Fibroblast of skin of back (primary cell): ENCODE data around the gene MOGAT2. TPM values are rescaled to one million over a fixed set of nuclear protein-coding genes. Genes with fewer than 3 reads are reported as not detected.
"Not testable (repeated sequence)": the region's sequence is repeated elsewhere in the genome, so short reads cannot be mapped to it uniquely, and the experiment has no call there.

Experiments used
- DNase-seq: peaks from one replicate; pipeline ENCODE4 v3.0.0-alpha.2; 2013
- polyA plus RNA-seq, 2 experiments: library from polyadenylated mRNA; unstranded; fragments of 120-200 nt; gene quantifications; one replicate each; pipeline ENCODE4 v1.2.1, GENCODE V29; 2013; ENCODE audit not compliant: insufficient read length in 2 of 2

Gene MOGAT2
- polyA plus RNA-seq (2013, experiment 1 of 2; ENCODE audit: insufficient read length), result not detected
- not detected for polyA plus RNA-seq (2013, experiment 2 of 2; ENCODE audit: insufficient read length)

DNA sequence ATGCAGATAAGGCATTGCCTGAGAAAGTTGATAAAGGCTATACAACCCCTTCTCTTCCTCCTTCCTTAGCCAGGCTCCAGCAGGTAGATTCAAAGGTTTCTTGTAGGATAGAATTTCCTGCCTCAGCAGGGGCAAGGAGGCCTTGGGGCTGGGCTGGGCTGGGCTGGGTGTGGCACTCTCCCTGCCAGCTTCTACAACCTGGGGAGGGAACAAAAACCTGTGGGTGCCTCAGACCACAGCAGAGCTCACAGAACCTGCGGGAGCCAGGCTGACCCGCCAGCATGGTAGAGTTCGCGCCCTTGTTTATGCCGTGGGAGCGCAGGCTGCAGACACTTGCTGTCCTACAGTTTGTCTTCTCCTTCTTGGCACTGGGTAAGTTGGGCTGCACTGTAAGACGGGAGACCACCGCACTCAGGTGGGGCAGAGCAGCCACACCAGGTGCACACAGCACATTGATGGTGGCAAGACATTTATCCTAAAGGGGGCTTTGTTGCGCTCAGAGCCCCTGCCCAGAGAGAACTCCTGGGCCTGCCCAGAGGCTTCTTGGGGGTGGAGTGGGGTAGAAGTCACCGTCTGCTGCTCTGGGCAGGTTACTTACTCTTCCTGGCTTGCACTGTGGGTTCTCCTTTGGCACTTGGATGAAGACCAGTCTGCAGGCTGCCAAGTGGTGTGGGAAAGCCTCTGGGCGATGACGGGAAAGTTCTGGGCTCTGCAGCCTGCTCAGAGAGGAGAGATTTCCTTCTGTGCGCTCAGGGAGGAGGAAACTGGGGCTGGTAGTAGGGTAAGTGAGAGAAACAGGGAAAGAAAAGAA is at the start of gene MOGAT2:
Gene MOGAT2, plus strand, starts transcription at position 231 of the 811 bp plus-strand sequence. Its CDS starts 51 bp downstream, at position 282.
- DNase-seq, result no peak

DNA sequence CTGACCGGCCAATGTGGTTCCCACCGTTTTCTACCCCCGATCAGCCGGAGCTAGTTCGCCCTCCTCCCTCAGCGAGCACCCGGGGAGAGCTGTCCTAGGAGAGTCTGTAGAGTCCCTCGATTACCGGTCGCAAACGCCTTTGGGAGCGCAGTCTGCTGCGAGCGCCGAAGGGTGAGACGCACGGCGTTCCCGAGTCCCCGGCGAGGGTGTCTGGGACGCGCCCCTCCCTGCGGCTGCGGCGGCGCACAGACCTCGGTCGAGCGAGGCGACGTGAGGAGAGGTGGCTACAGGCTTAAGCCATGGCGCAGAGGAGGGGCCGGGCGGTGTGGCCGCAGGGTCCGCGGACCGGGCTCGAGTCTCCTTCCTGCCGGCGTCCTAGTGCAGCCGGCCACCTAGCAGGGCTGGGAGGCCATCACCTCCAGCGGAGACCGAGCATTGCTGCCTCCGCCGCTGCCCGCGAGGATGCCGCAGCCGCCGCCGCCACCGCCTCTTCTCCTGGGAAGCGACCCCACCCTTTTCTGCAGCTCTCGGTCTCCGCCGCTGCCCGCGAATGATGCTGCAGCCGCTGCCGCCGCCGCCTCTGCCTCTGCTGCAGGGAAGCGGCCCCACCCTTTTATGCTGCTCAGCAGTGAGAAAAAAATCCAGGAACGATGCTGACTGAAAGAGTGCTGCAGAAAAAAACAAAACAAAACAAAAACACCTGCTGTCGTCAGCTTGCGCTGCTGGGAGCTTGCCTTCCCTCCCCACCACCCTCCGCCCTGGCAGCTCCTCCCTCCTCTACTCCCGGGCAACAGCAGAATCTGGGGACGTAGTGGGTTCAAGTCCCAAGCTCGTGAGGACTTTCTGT is 49.0 kb upstream of the MOGAT2 start, which contains the start of gene MAP6:
Gene MAP6, minus strand, starts transcription at position 588 of the 847 bp plus-strand sequence. CDS start 669 bp downstream, outside the sequence.
- peak; percentile 32 for DNase-seq

DNA sequence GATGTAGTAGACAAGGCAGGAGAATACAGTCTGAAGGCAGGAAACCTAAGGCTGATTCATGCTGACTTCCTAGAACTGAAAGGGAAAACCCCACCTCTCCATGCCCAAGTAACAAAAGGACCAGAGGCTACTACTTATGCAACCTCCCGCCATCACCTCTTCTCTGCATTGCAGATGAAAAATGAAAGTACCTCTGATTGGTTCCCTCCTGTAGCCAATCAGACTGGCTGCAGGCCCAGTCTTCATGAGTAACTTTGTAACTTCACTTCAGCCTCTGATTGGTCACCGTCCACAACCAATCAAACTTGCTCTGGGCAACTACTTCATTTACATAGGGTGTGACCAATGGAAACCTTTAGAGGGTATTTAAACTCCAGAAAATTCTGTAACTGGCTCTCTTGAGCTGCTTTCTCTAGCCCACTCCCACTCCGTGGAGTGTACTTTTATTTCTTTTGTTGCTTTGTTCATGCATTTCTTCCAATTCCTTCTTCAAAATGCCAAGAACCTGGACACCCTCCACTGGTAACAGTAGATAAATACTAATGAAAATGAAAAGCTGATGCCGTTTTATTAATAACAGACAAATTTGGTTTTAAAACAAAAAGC is 43.6 kb upstream of the MOGAT2 start:
- peak; percentile 48 for DNase-seq

DNA sequence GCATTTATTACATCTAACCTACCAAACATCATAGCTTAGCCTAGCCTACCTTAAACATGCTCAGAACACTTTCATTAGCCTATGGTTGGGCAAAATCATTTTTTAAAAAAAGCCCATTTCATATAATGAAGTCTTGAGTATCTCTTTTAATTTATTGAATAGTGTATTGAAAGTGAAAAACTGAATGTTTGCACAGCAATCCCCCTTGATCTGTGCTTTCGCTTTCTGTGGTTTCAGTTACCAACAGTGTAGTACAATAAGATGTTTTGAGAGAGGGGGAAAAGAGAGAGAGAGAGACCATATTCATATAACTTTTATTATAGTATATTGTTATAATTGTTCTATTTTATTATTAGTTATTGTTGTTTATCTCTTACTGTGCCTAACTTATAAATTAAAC is 40.4 kb upstream of the MOGAT2 start:
- DNase-seq, result no peak

DNA sequence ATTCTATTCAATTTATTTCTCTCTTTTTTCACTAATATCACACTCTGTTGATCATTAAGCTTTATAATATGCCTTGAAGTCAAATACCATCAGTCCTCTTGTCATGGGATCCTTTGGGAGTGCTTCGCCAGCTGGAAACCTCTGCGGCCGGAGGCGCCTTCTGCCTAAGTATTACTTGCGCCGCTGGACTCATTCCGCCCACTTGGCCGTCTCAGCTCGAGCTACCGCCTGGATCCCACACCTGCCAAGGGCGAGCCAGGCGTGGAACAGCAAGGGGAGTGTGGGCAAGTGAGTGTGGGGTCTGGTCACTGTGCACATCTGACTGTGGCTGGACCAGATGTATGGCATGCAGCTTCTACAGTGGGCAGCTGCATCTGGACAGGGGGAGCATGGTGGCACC is 39.7 kb upstream of the MOGAT2 start:
- DNase-seq, result no peak

DNA sequence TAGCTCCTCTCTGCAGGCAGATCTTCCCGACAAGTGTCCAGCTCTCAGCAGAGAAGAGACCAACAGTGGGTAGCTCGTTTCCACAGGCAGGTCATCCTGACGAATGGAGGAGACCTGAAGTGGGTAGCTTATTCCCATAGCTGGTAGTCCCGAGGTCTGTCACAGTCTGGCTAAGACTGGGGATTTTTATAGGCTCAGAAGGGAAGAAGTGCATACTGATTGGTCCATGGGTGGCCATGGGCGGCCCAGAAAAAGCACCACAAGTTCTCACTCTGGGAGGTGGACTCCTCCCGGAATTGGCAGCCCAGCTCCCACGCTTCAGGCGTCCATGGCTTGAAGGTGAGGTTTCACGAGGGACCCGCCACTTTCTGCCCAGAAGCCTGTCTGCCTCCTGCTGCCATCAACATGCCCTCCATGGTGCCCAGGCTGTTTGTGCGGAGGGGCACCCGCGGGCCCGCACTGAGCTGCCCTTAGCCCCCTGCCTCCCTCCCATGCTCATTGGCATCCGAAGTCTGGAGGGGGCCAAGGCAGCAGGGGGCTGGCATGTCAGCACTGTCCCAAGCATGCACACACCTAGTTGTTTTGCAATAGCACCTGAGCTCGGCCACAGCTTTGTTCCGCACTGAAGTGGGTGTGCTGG is 38.9 kb upstream of the MOGAT2 start:
- DNase-seq, result no peak

DNA sequence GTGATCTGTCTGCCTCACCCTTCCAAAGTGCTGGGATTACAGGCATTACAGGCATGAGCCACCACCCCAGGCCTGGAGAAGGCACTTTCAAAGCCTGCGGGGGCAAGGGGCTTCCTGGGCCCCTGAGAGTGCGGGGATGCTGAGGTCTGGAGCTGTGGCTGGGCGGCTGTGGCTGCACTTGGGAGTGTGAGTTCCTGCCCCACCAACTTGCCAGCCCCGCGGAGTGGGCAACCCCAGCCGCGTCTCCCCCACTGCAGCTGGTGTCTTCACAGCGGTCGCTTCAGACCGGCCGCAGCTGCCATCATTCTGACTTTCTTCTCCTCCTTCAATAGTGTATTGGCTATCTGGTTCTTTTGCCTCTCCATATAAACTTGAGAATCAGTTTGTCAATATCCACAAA is 38.1 kb upstream of the MOGAT2 start:
- no peak for DNase-seq

DNA sequence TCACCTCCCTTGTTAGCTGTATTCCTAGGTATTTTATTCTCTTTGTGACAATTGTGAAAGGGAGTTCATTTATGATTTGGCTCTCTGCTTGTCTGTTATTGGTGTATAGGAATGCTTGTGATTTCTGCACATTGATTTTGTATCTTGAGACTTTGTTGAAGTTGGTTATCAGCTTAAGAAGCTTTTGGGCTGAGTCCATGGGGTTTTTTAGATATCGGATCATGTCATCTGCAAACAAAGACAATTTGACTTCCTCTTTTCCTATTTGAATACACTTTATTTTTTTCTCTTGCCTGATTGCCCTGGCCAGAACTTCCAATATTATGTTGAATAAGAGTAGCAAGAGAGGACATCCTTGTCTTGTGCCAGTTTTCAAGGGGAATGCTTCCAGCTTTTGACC is 33.8 kb upstream of the MOGAT2 start:
- DNase-seq, result not testable (repeated sequence)

DNA sequence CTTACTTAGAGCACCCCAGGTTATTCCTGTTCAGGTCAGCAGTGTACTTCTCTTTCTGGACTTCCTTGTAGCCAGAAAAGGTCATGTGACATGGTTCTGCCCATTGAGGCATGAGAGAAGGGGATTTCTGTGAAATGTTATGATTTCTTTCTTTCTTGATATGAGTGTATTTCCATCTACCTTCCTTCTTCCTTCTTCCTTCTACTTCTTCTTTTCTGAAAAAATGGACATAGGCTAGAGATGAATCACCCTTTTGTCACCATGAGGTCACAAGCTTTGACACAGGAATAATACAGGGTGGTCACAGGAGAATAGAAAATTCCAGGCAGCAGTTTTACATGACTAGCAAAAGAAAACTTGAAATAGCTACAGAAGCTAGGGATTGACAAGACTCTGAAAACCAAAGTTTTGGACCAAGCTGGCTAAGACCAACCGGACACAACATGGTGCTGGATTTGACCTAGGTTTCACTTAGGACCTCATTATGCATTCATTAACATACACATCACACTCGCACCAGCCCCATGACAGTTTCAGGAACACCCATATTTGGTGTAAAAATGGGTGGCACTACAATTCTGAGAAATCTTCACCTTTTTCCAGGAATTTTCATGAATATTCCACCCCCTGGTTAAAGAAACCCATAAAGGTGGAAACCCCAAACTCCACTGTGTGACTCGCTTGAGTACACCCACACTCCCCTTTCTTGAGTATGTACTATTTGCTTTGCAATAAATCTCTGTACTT is 27.6 kb upstream of the MOGAT2 start:
- peak; percentile 48 for DNase-seq

DNA sequence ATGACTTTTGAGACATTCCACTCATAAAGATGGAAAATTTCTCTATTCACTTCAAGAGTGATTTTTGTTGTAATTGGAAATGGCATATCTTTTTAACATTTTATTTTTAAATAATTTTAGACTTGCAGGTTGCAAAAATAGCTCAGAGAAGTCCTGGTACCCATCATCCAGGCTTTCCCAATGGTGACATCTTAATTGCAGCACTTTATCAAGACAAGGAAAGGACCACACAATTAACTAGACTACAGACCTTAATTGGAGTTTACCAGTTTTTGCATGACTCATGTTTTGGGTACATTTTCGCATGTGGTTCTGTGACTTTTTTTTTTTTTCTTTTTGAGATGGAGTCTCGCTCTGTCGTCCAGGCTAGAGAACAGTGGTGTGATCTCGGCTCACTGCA is 25.8 kb upstream of the MOGAT2 start:
- no peak for DNase-seq

DNA sequence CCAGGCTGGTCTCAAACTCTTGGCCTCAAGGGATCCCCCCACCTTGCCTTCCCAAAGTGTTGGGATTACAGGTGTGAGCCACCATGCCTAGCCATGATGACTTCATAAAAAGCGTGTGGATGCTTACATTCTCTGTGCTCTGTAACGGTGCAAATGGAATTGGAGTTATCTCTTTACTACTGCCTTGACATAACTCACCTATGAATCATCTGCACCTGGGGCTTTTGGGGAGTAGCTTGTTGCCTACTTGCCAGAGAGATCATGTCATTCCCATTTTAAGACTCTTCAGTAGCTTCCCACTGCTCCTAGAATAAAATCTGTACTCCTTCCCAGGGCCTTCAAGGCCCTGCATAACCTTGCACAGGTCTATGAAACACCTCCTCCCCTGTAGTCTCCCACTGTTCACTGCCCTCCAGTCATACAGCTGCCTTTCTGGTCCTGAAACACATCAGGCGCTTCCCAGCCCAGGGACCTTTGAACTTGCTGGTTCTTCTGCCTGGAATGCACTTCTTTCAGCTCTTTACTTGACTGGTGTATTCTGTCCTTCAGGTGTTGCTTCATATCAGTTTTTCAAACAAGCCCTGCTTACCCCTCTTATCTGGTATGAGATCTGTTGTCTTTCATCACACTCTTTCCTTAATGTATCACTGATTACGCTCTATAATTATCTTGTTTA is 19.6 kb upstream of the MOGAT2 start:
- no peak for DNase-seq

DNA sequence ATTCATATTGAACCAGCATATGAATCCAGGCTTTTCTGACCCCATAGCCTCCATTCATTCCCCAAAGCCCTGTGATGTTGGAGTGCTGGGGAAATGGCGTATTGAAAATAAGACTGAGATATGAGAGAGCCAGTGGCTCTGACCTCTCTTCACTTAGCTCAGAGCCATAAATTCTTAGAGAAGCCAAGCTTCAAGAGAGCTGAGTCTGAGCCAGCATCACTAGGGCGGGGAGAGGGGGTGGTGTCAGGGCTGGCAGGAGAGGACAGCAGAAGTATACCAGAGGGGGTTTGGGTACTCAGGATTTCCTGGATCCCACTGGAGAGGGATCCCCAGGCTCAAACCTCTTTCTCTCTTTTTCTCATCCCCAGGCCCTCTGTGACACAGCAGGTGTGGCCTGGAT is 16.7 kb upstream of the MOGAT2 start:
- no peak for DNase-seq

DNA sequence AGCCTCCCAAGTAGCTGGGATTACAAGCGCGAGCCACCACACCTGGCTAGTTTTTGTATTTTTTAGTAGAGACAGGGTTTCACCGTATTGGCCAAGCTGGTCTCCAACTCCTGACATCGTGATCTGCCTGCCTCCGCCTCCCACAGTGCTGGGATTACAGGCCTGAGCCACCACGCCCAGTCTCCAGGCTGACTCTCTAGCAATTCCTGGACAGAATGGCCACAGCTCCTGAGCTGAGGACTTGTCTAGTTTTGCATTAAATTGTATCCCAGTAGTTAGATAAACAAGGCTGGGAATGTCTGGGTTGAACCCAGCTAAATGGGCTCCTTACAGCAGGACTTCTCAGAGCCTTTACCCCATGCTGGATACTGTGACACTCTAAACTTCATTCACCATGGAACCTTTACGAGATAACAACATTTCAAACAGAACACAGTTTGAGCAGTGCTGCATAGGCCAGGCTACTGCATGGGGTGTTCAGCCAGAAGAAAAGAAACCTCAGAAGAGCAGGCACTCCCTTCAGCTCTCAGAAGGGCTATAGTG is 13.9 kb upstream of the MOGAT2 start:
- no peak for DNase-seq

DNA sequence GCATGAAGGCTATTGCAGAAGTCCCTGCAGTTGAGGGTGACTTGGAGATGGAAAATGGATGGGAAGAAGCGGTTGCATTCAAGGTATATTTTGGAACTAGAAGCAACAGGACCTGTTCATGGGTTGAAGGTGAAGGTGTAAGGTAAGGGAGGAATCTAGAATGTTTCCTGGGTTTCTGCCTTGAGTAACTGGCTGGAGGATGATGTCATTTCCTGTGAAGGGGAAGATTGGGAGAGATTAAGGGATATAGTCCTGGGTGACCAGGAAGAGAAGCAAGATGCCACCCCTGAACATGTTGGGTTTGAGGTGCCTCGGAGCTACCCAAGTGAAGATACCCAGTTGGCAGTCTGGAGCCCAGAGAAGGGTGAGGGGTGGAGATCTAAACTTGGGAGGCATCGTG is 12.1 kb upstream of the MOGAT2 start:
- peak; percentile 5 for DNase-seq

DNA sequence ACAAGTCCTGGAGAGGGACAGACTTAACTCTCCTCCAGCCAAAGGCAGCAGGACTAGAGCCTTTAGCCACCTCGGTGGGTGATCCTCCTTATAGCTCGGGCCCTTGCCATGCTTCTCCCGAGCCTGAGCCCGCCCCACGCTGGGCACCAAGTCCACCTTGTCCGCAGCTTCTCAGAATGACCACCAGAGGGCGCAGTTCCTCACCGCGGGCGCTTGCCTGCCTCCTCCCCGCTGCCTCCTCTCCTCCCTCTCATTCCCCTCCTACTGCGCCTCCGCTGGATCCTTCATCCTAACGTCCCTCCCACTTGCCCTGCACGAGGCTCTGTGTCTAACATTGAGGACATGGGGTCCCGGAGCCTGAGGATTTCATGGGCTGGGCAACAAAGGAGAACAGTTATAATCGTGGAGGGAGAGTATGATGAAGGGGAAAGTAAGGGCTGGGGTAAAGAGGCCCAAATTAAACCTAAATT is 11.3 kb upstream of the MOGAT2 start:
- peak; percentile 66 for DNase-seq

DNA sequence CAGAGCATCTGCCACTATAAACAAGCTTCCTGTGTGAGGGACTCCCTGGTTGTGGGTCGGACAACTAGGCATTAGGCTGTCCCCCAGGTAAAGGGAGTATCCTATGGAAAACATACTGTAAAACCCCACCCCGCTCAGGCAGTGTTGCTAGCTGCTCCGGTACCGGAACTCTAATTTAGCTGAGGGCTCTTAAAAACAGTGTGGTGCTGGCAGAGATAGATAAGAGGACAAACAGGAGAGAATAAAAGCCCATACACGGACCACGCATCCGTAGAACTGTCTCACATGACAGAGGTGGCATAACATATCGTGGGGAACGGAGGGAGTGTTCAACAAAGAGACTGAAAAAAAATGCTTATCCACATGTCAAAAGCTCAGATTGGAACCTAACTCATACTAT is 3.4 kb upstream of the MOGAT2 start:
- no peak for DNase-seq

DNA sequence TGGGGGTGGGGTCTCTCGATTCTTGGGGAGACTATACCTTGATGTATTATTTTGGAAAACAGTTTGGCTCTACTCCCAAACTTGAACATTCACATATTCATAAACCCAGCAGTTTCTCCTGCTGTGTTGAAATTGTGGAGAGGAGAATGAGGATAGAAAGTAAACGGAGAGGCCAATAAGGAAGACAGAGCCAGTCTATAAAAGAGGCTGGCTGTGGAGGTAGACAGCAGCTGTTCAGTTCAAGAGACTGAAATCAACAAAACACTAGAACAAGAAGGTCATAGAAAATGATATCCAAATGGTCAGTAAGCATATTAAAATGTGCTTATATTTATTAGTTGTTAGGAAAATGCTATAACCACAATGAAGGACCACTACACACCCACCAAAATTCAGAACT is 1.9 kb upstream of the MOGAT2 start:
- DNase-seq, result no peak

DNA sequence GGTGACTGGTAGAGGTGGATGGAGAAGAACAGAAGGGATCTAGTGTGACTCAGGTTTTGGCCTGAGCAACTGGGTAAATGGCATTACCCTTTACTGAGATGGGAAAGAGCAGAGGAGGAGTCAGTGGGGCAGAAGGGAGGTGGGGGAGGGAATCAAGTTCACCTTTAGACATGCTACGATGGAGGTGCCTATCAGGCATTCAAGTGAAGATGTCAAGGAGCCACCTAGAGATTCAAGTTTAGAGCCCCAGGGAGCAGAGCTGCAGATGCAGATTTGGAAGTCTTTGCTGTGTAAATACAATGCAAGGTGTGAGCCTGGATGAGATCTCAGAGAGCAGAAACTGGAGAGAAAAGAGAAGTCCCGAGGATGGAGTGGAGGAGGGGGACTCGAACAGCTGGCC is 979 bp upstream of the MOGAT2 start:
- no peak for DNase-seq

DNA sequence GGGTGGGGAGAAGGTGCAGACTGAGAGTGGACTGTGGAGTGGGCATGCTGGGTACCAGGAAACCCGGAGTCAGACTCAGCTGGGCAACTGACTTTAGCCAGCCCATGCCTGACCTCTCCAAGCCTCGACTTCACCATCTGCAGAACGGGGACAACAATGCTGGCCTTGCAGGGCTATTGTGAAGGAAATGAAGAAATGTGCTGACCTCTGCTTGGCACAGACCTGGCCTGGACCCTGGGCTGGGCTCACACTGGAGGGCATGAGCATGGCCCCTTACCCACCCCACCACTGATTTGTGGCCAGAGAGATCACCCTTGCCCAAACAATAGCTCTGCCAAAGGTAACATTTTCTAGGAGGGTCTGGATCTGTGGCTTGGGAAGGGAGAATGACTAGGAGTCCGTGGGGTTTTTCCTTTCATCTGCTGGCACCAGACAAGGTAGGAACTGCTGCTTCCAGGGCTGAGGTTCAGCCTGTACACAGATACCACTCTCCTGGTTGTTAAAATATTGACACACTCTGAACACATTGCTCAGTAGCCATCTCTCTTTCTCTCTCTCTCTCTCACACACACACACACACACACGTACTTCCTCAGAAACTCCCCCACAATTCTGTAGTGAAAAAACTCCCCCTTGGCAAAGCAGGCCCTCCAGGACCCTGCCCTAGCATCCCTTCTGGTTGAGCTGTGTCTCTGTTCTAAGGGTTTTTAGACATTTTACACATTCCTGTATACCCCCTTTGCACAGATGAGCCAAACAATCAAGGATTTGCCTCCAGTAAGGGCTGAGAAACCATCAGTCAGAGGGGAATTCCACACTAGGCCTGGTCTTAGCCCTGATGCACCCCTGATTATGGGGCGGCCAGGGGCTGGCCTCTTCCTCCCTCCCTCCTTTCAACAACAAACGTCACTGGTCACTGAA is 1.0 kb downstream of the MOGAT2 start:
- DNase-seq, result no peak
